Measurements from ENCODE around the gene RASAL1.

Gene RASAL1

GRCh38 chr12:113054948-113055486 lies 80.5 kb downstream of the RASAL1 start:
- no peak overlapping the region for H3K27ac ChIP-seq (ENCODE audit: low read depth, low read length)
- no peak overlapping the region for H3K9ac ChIP-seq (ENCODE audit: low read depth, low read length)
- H3K4me1 ChIP-seq (ENCODE audit: control insufficient read depth, insufficient read depth, low read length): no peaks in the 10 kb centered on the region
- H3K36me3 ChIP-seq (ENCODE audit: control insufficient read depth, insufficient read depth, low read length): no peaks in the 10 kb centered on the region
- no peak overlapping the region for H3K4me3 ChIP-seq (ENCODE audit: low read depth, low read length)
- no peaks in the 10 kb centered on the region for H3K9me3 ChIP-seq (ENCODE audit: control insufficient read depth, insufficient read depth, low read length)
- H3K27me3 ChIP-seq (ENCODE audit: control insufficient read depth, insufficient read depth, low read length): peaks cover 44% of the 10 kb centered on the region

GRCh38 chr12:113052326-113052725 lies 83.2 kb downstream of the RASAL1 start:
- H3K4me1 ChIP-seq (ENCODE audit: control insufficient read depth, insufficient read depth, low read length): no peaks in the 10 kb centered on the region
- H3K27me3 ChIP-seq (ENCODE audit: control insufficient read depth, insufficient read depth, low read length): peaks cover 34% of the 10 kb centered on the region
- no peak overlapping the region for H3K4me3 ChIP-seq (ENCODE audit: low read depth, low read length)
- H3K9me3 ChIP-seq (ENCODE audit: control insufficient read depth, insufficient read depth, low read length): no peaks in the 10 kb centered on the region
- H3K9ac ChIP-seq (ENCODE audit: low read depth, low read length): no peak overlapping the region
- no peaks in the 10 kb centered on the region for H3K36me3 ChIP-seq (ENCODE audit: control insufficient read depth, insufficient read depth, low read length)
- no peak overlapping the region for H3K27ac ChIP-seq (ENCODE audit: low read depth, low read length)

- no peaks in the 10 kb centered on the region for H3K36me3 ChIP-seq (ENCODE audit: control insufficient read depth, insufficient read depth, low read length)
- no peak overlapping the region for H3K9ac ChIP-seq (ENCODE audit: low read depth, low read length)
- H3K27me3 ChIP-seq (ENCODE audit: control insufficient read depth, insufficient read depth, low read length): peaks cover 29% of the 10 kb centered on the region
- no peak overlapping the region for H3K27ac ChIP-seq (ENCODE audit: low read depth, low read length)
- H3K4me1 ChIP-seq (ENCODE audit: control insufficient read depth, insufficient read depth, low read length): no peaks in the 10 kb centered on the region
- H3K4me3 ChIP-seq (ENCODE audit: low read depth, low read length): no peak overlapping the region
- H3K9me3 ChIP-seq (ENCODE audit: control insufficient read depth, insufficient read depth, low read length): no peaks in the 10 kb centered on the region
Observed at GRCh38 chr12:113051759-113052158, 83.8 kb downstream of the RASAL1 start.

GRCh38 chr12:113050795-113051194 lies 84.8 kb downstream of the RASAL1 start:
- Histone ChIP-seq H3K27me3 (ENCODE audit: control insufficient read depth, insufficient read depth, low read length) (peaks cover 20% of the 10 kb centered on the region), H3K36me3 (ENCODE audit: control insufficient read depth, insufficient read depth, low read length) (no peaks in the 10 kb centered on the region), H3K9ac (ENCODE audit: low read depth, low read length) (no peak overlapping the region), H3K4me1 (ENCODE audit: control insufficient read depth, insufficient read depth, low read length) (no peaks in the 10 kb centered on the region), H3K27ac (ENCODE audit: low read depth, low read length) (no peak overlapping the region), H3K4me3 (ENCODE audit: low read depth, low read length) (no peak overlapping the region), H3K9me3 (ENCODE audit: control insufficient read depth, insufficient read depth, low read length) (no peaks in the 10 kb centered on the region)

- Histone ChIP-seq H3K4me1 (ENCODE audit: control insufficient read depth, insufficient read depth, low read length) (no peaks in the 10 kb centered on the region), H3K27me3 (ENCODE audit: control insufficient read depth, insufficient read depth, low read length) (peaks cover 13% of the 10 kb centered on the region), H3K36me3 (ENCODE audit: control insufficient read depth, insufficient read depth, low read length) (no peaks in the 10 kb centered on the region), H3K9ac (ENCODE audit: low read depth, low read length) (no peak overlapping the region), H3K9me3 (ENCODE audit: control insufficient read depth, insufficient read depth, low read length) (no peaks in the 10 kb centered on the region), H3K4me3 (ENCODE audit: low read depth, low read length) (no peak overlapping the region), H3K27ac (ENCODE audit: low read depth, low read length) (no peak overlapping the region)
Observed at GRCh38 chr12:113049976-113050742, 85.4 kb downstream of the RASAL1 start.

All from HUES48 (cell line).